HL-60 (cell line): ENCODE data around the gene HLA-G.

ENCODE experiments used
- GABPA ChIP-seq: IDR thresholded peaks from 2 replicates; pipeline ENCODE4 v1.6.1; 2012; ENCODE audit warnings: low read depth
- POLR2AphosphoS5 ChIP-seq: IDR thresholded peaks from 2 replicates; pipeline ENCODE4 v1.6.1; 2012; ENCODE audit warnings: low read depth
- TF ChIP-seq, protein P1 (sequence below): IDR thresholded peaks from one replicate; pipeline ENCODE4 v1.5.1; 2011; ENCODE audit warnings: low read length, control low read depth, inconsistent platforms; ENCODE audit not compliant: insufficient read depth

DNA sequence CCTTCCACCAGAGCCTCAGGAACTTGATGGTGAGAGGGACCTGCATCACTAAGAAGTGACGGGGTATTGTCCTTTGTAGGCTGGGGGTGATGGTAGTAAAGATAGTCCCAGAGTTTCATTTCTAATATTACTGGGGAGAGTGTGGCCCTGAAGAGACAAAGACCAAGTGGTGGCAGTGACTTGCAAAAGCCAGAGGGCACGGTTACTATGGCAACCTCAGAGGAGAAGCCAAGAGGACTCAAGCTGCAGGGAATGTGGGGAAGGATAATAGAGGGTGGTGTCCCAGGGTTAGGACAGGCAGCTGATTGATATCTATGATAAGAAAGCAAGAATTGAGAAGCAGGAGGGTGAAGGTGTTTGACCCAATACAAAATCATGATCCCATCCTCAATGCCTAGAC lies 42.5 kb downstream of the HLA-G start:
- TF ChIP-seq, protein P1, sequence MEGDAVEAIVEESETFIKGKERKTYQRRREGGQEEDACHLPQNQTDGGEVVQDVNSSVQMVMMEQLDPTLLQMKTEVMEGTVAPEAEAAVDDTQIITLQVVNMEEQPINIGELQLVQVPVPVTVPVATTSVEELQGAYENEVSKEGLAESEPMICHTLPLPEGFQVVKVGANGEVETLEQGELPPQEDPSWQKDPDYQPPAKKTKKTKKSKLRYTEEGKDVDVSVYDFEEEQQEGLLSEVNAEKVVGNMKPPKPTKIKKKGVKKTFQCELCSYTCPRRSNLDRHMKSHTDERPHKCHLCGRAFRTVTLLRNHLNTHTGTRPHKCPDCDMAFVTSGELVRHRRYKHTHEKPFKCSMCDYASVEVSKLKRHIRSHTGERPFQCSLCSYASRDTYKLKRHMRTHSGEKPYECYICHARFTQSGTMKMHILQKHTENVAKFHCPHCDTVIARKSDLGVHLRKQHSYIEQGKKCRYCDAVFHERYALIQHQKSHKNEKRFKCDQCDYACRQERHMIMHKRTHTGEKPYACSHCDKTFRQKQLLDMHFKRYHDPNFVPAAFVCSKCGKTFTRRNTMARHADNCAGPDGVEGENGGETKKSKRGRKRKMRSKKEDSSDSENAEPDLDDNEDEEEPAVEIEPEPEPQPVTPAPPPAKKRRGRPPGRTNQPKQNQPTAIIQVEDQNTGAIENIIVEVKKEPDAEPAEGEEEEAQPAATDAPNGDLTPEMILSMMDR, result no peak
- TF ChIP-seq GABPA, result no peak
- TF ChIP-seq POLR2AphosphoS5, result no peak
